Astrocyte (in vitro differentiated cells and primary cell): ENCODE results near the gene GRB2. TPM values are rescaled to one million over a fixed set of nuclear protein-coding genes. Genes with fewer than 3 reads are reported as not detected.

Experiments
- DNase-seq: peaks from one replicate; pipeline ENCODE4 v3.0.0-alpha.2; 2010; ENCODE audit warnings: low read depth
- FAIRE-seq: peaks from 2 replicates; lab custom pipeline; 2011; peaks lifted over from hg19 to GRCh38; lab: Jason Lieb, UNC
- H2AFZ ChIP-seq: 2 replicates; pipeline ENCODE4 v1.6.0; 2012; ENCODE audit warnings: low read depth, low read length, inconsistent platforms
- H3K27ac ChIP-seq: 2 replicates; pipeline ENCODE4 v1.5.1; 2011; ENCODE audit warnings: low read depth, low read length, inconsistent platforms
- H3K27me3 ChIP-seq: 2 replicates; pipeline ENCODE4 v1.6.0; 2011; ENCODE audit warnings: low read length, inconsistent platforms; ENCODE audit not compliant: insufficient read depth
- H3K36me3 ChIP-seq: 2 replicates; pipeline ENCODE4 v1.5.1; 2011; ENCODE audit warnings: low read length, inconsistent platforms; ENCODE audit not compliant: insufficient read depth
- H3K4me1 ChIP-seq: 2 replicates; pipeline ENCODE4 v1.5.1; 2011; ENCODE audit warnings: low read length, inconsistent platforms; ENCODE audit not compliant: insufficient read depth
- H3K4me2 ChIP-seq: 2 replicates; pipeline ENCODE4 v1.6.0; 2012; ENCODE audit warnings: low read length, inconsistent platforms
- H3K4me3 ChIP-seq: 2 replicates; pipeline ENCODE4 v1.5.1; 2011; ENCODE audit warnings: low read depth, mild to moderate bottlenecking, low read length, inconsistent platforms; ENCODE audit not compliant: insufficient read depth
- H3K79me2 ChIP-seq: 2 replicates; pipeline ENCODE4 v1.6.0; 2012; ENCODE audit warnings: mild to moderate bottlenecking, low read length, inconsistent platforms; ENCODE audit not compliant: insufficient read depth
- H3K9ac ChIP-seq: 2 replicates; pipeline ENCODE4 v1.6.0; 2012; ENCODE audit warnings: mild to moderate bottlenecking, low read length, inconsistent platforms
- H3K9me3 ChIP-seq: 2 replicates; pipeline ENCODE4 v1.5.1; 2012; ENCODE audit warnings: low read depth, mild to moderate bottlenecking, low read length, inconsistent platforms; ENCODE audit not compliant: insufficient read depth
- H4K20me1 ChIP-seq: 2 replicates; pipeline ENCODE4 v1.6.0; 2012; ENCODE audit warnings: low read length, inconsistent platforms; ENCODE audit not compliant: insufficient read depth
- H3K27ac Mint-ChIP-seq: one replicate; pipeline ENCODE4 v1.8.0; 2021; ENCODE audit warnings: mild to moderate bottlenecking, mixed read lengths; ENCODE audit not compliant: unreplicated experiment
- H3K27me3 Mint-ChIP-seq: one replicate; pipeline ENCODE4 v1.8.0; 2021; ENCODE audit warnings: low read depth, mixed read lengths; ENCODE audit not compliant: unreplicated experiment
- H3K36me3 Mint-ChIP-seq: one replicate; pipeline ENCODE4 v1.8.0; 2021; ENCODE audit warnings: low read depth, mixed read lengths; ENCODE audit not compliant: unreplicated experiment
- H3K4me1 Mint-ChIP-seq: one replicate; pipeline ENCODE4 v1.8.0; 2021; ENCODE audit warnings: low read depth, mixed read lengths; ENCODE audit not compliant: unreplicated experiment
- H3K4me3 Mint-ChIP-seq: one replicate; pipeline ENCODE4 v1.8.0; 2021; ENCODE audit warnings: mild to moderate bottlenecking, moderate library complexity, mixed read lengths; ENCODE audit not compliant: unreplicated experiment
- H3K9me3 Mint-ChIP-seq: one replicate; pipeline ENCODE4 v1.8.0; 2021; ENCODE audit warnings: mild to moderate bottlenecking, mixed read lengths; ENCODE audit not compliant: unreplicated experiment
- CTCF ChIP-seq: IDR thresholded peaks from 2 replicates; pipeline ENCODE4 v1.5.1; 2011; ENCODE audit warnings: low read depth, mild to moderate bottlenecking, inconsistent platforms, low read length, moderate library complexity; ENCODE audit not compliant: insufficient read depth
- EZH2 ChIP-seq: IDR thresholded peaks from 2 replicates; pipeline ENCODE4 v1.6.1; 2012; ENCODE audit warnings: mild to moderate bottlenecking, low read length, inconsistent platforms; ENCODE audit not compliant: insufficient read depth
- total RNA-seq: library from RNA; stranded (reverse); gene quantifications from 2 replicates; pipeline ENCODE4 v1.2.1, GENCODE V29; 2021

The GRB2 gene
- total RNA-seq, 1 donor from 2014 or later: 168 TPM

GRCh38 chr17:75417054-75417580 is 11.6 kb upstream of the GRB2 start:
- H3K4me3 ChIP-seq: no peak overlapping the region
- no peaks in the 10 kb centered on the region for H3K4me1 ChIP-seq
- peaks cover 3% of the 10 kb centered on the region for H3K27me3 ChIP-seq
- DNase-seq (no peak), FAIRE-seq (no peak)
- H4K20me1 ChIP-seq: no peaks in the 10 kb centered on the region
- H3K4me3 Mint-ChIP-seq: no peak overlapping the region
- no peaks in the 10 kb centered on the region for H3K4me1 Mint-ChIP-seq
- no peak for TF ChIP-seq EZH2
- TF ChIP-seq CTCF: no peak
- H3K27me3 Mint-ChIP-seq: peaks cover 11% of the 10 kb centered on the region
- no peak overlapping the region for H3K9ac ChIP-seq
- H2AFZ ChIP-seq: no peak overlapping the region
- no peaks in the 10 kb centered on the region for H3K36me3 Mint-ChIP-seq
- H3K4me2 ChIP-seq: no peak overlapping the region
- no peaks in the 10 kb centered on the region for H3K9me3 Mint-ChIP-seq
- H3K9me3 ChIP-seq: no peaks in the 10 kb centered on the region
- no peak overlapping the region for H3K27ac ChIP-seq
- H3K36me3 ChIP-seq: no peaks in the 10 kb centered on the region
- no peak overlapping the region for H3K27ac Mint-ChIP-seq
- no peaks in the 10 kb centered on the region for H3K79me2 ChIP-seq

DNA sequence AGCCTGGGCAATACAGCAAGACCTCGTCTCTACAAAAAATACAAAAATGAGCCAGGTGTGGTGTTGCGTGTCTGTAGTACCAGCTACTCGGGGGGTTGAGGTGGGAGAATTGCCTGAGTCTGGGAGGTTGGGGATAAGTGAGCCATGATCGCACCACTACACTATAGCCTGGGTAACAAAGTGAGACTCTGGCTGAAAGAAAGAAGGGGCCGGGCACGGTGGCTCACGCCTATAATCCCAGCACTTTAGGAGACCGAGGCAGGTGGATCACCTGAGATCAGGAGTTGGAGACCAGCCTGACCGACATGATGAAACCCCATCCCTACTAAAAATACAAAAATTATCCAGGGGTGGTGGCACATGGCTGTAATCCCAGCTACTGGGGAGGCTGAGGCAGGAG is 10.5 kb upstream of the GRB2 start:
- peaks cover 3% of the 10 kb centered on the region for H3K27me3 ChIP-seq
- TF ChIP-seq CTCF: no peak
- TF ChIP-seq EZH2: no peak
- H3K27ac ChIP-seq: no peak overlapping the region
- no peak overlapping the region for H3K27ac Mint-ChIP-seq
- DNase-seq: no peak
- peaks cover 11% of the 10 kb centered on the region for H3K27me3 Mint-ChIP-seq
- H3K4me3 ChIP-seq: no peak overlapping the region
- no peaks in the 10 kb centered on the region for H3K9me3 Mint-ChIP-seq
- no peak overlapping the region for H2AFZ ChIP-seq
- no peaks in the 10 kb centered on the region for H3K79me2 ChIP-seq
- no peaks in the 10 kb centered on the region for H3K36me3 ChIP-seq
- no peaks in the 10 kb centered on the region for H3K9me3 ChIP-seq
- H3K9ac ChIP-seq: no peak overlapping the region
- no peak for FAIRE-seq
- H3K4me1 Mint-ChIP-seq: no peaks in the 10 kb centered on the region
- H3K4me1 ChIP-seq: no peaks in the 10 kb centered on the region
- no peak overlapping the region for H3K4me2 ChIP-seq
- no peak overlapping the region for H3K4me3 Mint-ChIP-seq
- H3K36me3 Mint-ChIP-seq: no peaks in the 10 kb centered on the region
- no peaks in the 10 kb centered on the region for H4K20me1 ChIP-seq

DNA sequence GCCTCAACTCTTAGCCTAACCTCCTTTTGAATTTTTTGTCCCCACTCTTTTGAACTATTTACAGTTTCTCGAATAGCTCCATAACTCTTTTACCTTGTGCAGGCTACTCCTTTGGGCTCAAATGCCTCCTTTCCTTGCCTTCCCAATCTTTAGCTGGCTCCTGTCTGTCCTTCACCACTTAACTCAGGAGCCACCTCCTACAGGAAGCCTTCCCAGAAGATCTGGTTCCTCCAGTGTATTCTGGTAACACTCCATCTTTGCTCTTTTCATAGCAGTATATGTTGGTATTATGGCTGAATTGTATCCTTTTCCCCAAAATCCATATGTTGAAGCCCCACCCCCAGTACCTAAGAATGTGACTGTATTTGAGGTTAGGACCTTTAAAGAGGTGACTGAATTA is 9.0 kb upstream of the GRB2 start:
- no peak overlapping the region for H3K27ac Mint-ChIP-seq

More for the DNA sequence above, 9.0 kb upstream of the GRB2 start:
- no peaks in the 10 kb centered on the region for H3K36me3 Mint-ChIP-seq
- Histone ChIP-seq H3K9ac (no peak overlapping the region), H3K36me3 (no peaks in the 10 kb centered on the region), H3K27me3 (peaks cover 5% of the 10 kb centered on the region), H2AFZ (no peak overlapping the region), H3K79me2 (no peaks in the 10 kb centered on the region), H3K9me3 (no peaks in the 10 kb centered on the region), H3K4me2 (no peak overlapping the region), H4K20me1 (no peaks in the 10 kb centered on the region), H3K27ac (no peak overlapping the region), H3K4me3 (no peak overlapping the region), H3K4me1 (no peaks in the 10 kb centered on the region)
- DNase-seq: no peak
- TF ChIP-seq EZH2 (no peak), CTCF (no peak)
- no peaks in the 10 kb centered on the region for H3K9me3 Mint-ChIP-seq
- H3K27me3 Mint-ChIP-seq: peaks cover 15% of the 10 kb centered on the region
- H3K4me3 Mint-ChIP-seq: no peak overlapping the region
- no peaks in the 10 kb centered on the region for H3K4me1 Mint-ChIP-seq
- no peak for FAIRE-seq
